Urinary bladder (tissue), 2 donors: Measurements from ENCODE around the gene ZBED3. TPM values are rescaled to one million over a fixed set of nuclear protein-coding genes. Genes with fewer than 3 reads are reported as not detected.

Experiments
- polyA plus RNA-seq: library from polyadenylated mRNA; stranded (reverse); fragments of 200-250 nt; gene quantifications from one replicate; pipeline ENCODE4 v1.2.3, GENCODE V29; 2013
- small RNA-seq: library from RNA; depleted of rRNA; stranded (forward); fragments of <200 nt; gene quantifications from one replicate; pipeline ENCODE3, GENCODE V24; 2014
- total RNA-seq: library from RNA; depleted of rRNA; stranded (reverse); fragments of >200 nt; gene quantifications from one replicate; pipeline ENCODE4 v1.2.3, GENCODE V29; 2014
- donor health status: healthy.

Gene ZBED3
- total and polyA plus RNA-seq, 2 donors: 4.7 to 4.8 TPM

Small RNA genes within 50 kb of the gene (small RNA-seq; reads per million reads assigned to genes)
- gene SNORA47: 195 reads per million, percentile 98 among the genes with 10 or more reads in this experiment

Other genes starting within 250 kb of the ZBED3 start
- gene S100Z, start 237.3 kb downstream of the ZBED3 start, total RNA-seq: 0.32 TPM
- not detected for gene S100Z, start 237.3 kb downstream of the ZBED3 start, polyA plus RNA-seq
- gene CRHBP, start 134.2 kb downstream of the ZBED3 start, total RNA-seq: 1.4 TPM
- 0.94 TPM for gene CRHBP, start 134.2 kb downstream of the ZBED3 start, polyA plus RNA-seq
- gene AGGF1, start 56.9 kb downstream of the ZBED3 start, total RNA-seq: 35.8 TPM
- gene AGGF1, start 56.9 kb downstream of the ZBED3 start, polyA plus RNA-seq: 12.2 TPM
- 2.9 TPM for gene PDE8B, start 123.4 kb upstream of the ZBED3 start, total RNA-seq
- gene PDE8B, start 123.4 kb upstream of the ZBED3 start, polyA plus RNA-seq: 2.4 TPM